ENCODE measurements around the gene VOPP1.

- TF ChIP-seq TAF1 (IDR thresholded peaks at IDR 0.05; ENCODE audit: low read depth), result no peak
- no peak for TF ChIP-seq USF1 (IDR thresholded peaks at IDR 0.05)
- TF ChIP-seq REST (IDR thresholded peaks at IDR 0.05; ENCODE audit: low read depth), result no peak
- no peak for TF ChIP-seq EP300 (IDR thresholded peaks at IDR 0.05; ENCODE audit: borderline replicate concordance)
- TF ChIP-seq ZBTB7A (IDR thresholded peaks at IDR 0.05; ENCODE audit: low read depth), result no peak
- no peak for TF ChIP-seq TEAD4 (IDR thresholded peaks at IDR 0.05)
- TF ChIP-seq FOXM1 (IDR thresholded peaks at IDR 0.05; ENCODE audit: borderline replicate concordance, low read depth), result no peak
- TF ChIP-seq EGR1 (IDR thresholded peaks at IDR 0.05), result no peak
- no peak for TF ChIP-seq MAX (IDR thresholded peaks at IDR 0.05)
Observed at GRCh38 chr7:55588976-55589604, 16.8 kb upstream of the VOPP1 start.
